ENCODE measurements around the gene MVB12A. TPM values are rescaled to one million over a fixed set of nuclear protein-coding genes. Genes with fewer than 3 reads are reported as not detected.

The MVB12A gene
- total RNA-seq, 1 donor from 2014 or later: 29.4 TPM

GRCh38 chr19:17404621-17405249 lies 15.1 kb upstream of the MVB12A start:
- no peak for DNase-seq (ENCODE audit: low read depth in 2 of 2)

DNA sequence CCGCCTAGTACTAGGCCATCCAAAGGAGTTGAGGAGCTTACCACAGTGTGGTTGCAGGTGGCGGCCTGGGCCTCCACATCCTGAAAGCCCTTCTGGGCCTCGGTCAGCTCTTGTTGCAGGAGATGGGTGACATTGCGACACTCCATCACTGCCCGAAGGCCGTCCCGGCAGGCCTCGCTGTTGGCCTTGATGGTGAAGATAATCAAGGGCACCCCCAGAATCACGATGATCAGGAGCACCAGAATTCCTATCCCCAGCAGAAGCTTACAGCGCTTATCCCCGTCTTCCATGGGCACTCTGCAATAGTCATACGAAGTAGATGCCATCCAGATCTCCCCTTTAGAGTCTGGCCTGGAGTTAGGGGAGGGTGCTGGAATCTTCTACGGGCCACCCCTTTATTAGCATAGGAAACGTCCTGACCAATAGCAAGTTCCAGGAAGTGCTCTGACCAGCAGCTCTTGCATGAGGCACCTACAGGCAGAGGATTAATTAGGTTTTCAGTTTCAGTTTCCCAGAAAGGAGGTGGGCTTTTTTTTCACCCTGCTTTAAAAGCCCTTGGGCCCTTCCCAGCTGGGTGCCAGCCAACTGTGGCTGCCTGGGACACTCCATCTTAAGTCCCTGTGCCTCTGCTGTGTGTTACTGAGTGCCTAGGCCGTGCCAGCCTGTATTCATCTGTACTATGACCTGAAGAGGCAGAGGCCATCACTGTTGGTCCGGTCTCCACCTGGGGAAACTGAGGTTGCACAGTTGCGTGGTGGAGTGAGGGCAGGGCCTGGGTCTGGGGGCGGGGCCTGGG lies 14.4 kb upstream of the MVB12A start, which contains the start of gene BST2:
Gene BST2, minus strand, starts transcription at position 381 of the 796 bp plus-strand sequence. Its CDS starts 55 bp downstream, at position 326.
- peak in 1 of 2 donors; percentile 34 for DNase-seq (ENCODE audit: low read depth in 2 of 2)

DNA sequence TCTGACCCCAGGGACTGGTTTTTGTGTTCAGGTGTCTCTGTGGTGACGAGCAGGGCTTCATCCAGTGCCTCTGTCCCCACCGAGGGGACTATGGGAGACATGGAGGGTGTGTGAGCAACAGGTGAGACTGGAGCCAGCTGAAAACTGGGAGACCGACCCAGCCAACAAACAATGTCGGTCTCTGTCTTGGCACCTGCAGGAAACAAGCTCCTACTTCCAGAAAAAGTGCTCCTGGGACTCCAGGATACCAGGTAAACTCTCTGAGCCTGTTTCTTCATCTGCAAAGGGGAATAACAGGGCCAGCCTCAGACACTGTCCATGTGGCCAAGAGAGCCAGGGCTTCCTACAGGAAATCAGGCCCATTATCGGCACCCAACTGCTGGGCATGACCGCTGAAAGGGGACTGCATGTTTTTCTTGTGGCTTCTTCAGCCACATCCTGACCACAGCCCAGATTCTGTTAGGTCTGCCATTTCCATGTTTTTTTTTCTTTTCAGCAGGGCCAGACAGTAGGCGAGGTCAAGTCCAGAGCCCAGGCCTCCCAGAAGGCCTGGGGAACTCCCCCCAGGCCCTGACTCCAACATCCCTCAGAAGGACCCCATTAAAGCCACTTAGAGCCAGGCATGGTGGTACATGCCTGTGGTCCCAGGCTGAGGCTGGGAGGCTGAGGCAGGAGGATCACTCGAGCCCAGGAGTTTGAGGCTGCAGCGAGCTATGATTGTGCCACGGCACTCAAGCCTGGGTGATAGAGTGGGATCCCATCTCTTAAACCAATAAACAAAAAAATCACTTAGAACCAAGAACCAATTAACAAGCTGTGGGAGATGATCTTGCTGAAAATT lies 13.6 kb upstream of the MVB12A start:
- DNase-seq (ENCODE audit: low read depth in 2 of 2): peak in 1 of 2 donors; percentile 19

DNA sequence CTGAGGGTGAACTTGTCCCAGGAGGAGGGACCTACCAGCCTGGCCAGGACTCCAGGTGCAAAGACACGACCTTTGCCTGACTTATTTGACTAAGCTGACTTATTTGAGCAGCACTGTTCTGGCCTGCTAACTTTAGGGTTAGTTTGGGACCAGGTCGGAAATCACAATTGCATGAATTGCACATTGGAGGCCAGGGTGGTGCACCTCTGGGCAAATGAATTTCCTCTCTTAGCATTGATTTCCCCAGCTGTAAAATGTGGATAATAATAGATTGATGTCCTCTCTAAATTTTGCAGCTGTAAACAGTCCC lies 13.0 kb upstream of the MVB12A start:
- no peak for DNase-seq (ENCODE audit: low read depth in 2 of 2)

DNA sequence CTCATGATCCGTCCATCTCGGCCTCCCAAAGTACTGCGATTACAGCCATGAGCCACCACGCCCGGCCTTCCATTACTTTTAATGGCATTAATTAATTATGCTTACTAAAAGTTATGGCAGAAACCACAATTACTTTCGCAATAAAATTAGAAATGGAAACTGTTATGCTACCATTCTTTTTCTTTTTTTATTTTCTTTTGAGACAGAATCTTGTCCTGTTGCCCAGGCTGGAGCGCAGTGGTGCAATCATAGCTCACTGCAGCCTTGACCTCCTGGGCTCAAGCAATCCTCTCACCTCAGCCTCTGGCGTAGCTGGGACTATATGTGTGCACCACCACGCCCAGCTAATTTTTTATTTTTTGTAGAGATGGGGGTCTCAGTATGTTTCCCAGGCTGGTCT lies 9.9 kb upstream of the MVB12A start:
- no peak for DNase-seq (ENCODE audit: low read depth in 2 of 2)

GRCh38 chr19:17411801-17412200 lies 8.0 kb upstream of the MVB12A start:
- no peak for DNase-seq (ENCODE audit: low read depth in 2 of 2)

DNA sequence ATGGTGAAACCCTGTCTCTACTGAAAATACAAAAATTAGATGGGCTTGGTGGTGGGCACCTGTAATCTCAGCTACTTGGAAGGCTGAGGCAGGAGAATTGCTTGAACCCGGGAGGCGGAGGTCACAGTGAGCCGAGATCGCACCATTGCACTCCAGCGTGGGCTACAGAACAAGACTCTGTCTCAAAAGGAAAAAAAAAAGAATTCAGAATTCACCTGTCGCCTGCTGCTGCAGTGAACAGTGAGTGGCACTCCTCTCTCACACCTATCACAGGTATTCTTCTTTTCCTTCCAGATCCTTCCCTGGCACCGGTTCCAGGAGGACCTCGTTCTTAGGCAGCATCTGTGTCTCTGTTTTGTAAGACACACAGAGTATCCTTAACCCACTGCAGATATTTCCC lies 5.8 kb upstream of the MVB12A start:
- DNase-seq (ENCODE audit: low read depth in 2 of 2): no peak

DNA sequence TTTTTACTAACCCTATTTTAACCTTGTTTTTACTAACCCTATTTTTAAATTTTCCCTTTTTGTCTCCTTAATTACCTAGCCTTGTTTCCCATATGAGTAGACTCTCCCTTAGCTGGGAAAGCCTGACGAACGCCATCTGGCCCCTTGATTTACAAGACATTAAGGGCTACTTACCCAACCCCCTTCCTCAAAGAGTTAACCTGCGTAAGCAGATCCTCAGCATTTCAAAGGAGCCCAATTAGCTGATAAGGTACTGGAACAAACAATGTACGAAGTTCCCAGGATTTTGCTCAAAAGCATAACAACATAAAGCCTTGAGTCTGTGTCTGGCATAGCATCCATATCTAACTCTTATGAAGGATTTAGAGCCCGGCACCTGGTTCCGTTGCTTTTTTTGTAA lies 4.7 kb upstream of the MVB12A start:
- no peak for DNase-seq (ENCODE audit: low read depth in 2 of 2)

- no peak for DNase-seq (ENCODE audit: low read depth in 2 of 2)
Measured at GRCh38 chr19:17418710-17419109, 1.1 kb upstream of the MVB12A start.

GRCh38 chr19:17419154-17419620 lies 660 bp upstream of the MVB12A start:
- DNase-seq (ENCODE audit: low read depth in 2 of 2): no peak

DNA sequence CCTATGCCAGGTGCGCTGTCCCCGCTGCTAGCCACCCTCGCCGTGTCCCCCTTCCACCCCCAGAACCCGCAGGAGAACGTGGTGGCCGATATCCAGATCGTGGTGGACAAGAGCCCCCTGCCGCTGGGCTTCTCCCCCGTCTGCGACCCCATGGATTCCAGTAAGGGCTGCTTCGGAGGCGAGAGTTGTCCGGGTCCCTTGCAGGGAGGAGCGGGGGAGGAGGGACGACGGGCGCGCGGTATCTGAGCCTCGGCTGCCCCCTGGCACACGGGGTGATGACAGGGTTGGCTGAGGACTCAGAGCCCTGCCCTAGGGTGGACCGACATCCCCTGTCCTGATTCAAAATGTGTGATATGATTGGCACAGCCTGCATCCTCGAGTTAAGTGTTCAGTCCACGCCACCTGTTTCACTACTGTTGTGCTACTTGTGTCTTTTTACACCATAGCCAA lies 653 bp downstream of the MVB12A start:
- DNase-seq (ENCODE audit: low read depth in 2 of 2): peak in 1 of 2 donors; percentile 58

- DNase-seq (ENCODE audit: low read depth in 2 of 2): no peak
Measured at GRCh38 chr19:17421942-17422341, 2.1 kb downstream of the MVB12A start.

DNA sequence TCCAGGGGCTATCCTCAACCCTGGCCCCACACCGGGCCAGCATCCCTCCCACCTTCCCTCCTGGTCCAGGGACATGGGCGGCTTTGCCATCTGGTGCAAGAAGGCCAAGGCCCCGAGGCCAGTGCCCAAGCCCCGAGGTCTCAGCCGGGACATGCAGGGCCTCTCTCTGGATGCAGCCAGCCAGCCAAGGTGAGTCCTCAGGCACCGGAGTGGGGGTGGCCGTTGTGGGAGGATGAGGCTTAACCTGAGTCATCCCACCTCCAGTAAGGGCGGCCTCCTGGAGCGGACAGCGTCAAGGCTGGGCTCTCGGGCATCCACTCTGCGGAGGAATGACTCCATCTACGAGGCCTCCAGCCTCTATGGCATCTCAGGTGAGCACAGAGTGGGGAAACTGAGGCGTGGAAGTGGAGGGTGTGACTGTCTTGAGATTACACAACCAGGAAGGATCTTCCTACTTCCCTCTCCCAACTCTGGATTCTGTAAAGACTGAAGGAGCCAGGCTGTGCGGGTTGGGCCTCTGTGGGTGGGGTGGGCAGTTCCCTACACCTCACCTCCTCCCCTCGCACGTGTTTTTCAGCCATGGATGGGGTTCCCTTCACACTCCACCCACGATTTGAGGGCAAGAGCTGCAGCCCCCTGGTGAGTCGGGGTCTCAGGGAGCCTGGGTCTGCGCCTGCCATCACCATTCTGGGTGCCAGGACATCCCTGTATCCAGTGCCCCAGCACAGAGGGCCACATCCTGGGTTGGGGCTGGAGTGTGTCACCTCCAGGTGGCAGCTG lies 3.8 kb downstream of the MVB12A start:
- no peak for DNase-seq (ENCODE audit: low read depth in 2 of 2)

DNA sequence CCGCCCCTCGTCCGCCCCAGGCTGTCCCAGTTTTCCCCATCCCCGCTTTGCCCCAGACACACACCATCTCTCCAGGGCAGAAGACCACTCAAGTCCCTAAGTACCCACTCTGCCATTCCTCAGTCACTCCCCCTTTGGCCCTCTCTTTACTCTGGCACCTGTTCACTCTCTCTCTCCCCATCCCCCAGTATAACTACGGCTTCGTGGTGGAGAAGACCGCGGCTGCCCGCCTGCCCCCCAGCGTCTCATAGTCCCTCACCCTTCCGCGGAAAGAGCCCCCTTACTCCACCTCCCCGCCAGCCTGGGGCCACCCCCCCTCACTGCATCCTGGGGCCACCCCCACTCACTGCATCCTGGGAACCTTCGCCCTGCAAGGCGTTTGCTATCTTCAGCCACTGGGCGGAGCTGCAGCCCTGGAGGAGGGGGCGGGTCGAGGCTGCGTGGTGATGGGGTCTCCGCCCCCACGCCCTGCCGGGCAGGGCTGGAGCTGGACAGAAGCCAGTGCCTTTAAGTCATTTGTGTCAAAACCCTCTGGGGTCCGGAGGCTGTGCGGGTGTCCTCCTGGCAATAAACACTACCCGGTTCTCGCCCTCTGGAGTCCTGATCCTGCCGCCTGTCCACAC lies 5.0 kb downstream of the MVB12A start:
- peak in 1 of 2 donors; percentile 30 for DNase-seq (ENCODE audit: low read depth in 2 of 2)

DNA sequence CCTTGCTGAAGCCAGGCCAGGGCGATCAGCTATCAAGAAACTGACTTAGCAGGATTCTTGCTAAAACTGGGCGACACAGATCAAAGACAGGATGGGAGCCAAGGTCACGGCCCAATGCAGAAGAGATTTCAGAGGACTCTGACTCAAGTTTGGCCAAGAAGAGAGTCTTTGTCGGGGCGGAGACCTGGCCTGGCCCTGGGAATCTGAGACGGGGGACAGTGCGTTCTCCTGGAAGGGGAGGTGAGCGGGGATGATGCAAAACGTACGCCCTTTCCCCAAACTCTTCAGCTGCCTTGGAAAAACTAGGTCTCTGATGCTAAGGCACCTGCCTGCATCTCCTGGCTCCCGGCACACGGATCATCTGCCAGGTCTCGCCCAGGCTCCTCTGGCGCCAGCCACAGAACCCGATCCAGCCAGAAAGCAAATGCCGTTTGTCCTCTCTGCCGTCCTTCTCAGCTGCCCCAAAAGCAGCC lies 9.8 kb downstream of the MVB12A start:
- DNase-seq (ENCODE audit: low read depth in 2 of 2): no peak

- DNase-seq (ENCODE audit: low read depth in 2 of 2): no peak
Measured at GRCh38 chr19:17431417-17431816, 11.6 kb downstream of the MVB12A start.

GRCh38 chr19:17435218-17435617 lies 15.4 kb downstream of the MVB12A start:
- DNase-seq (ENCODE audit: low read depth in 2 of 2): no peak

- no peak for DNase-seq (ENCODE audit: low read depth in 2 of 2)
Measured at GRCh38 chr19:17436094-17436873, 16.4 kb downstream of the MVB12A start.

GRCh38 chr19:17436874-17437267 lies 17.0 kb downstream of the MVB12A start:
- no peak for DNase-seq (ENCODE audit: low read depth in 2 of 2)
